Type B pancreatic cell (in vitro differentiated cells): ENCODE measurements around the gene PRDM15. TPM values are rescaled to one million over a fixed set of nuclear protein-coding genes. Genes with fewer than 3 reads are reported as not detected.

Experiments used
- DNase-seq: peaks from one replicate; pipeline ENCODE4 v3.0.0; 2021; ENCODE audit warnings: mixed read lengths; ENCODE audit not compliant: unreplicated experiment; ENCODE audit errors: extremely low spot score
- H3K27ac Mint-ChIP-seq: 2 replicates; pipeline ENCODE4 v1.8.0; 2021; ENCODE audit warnings: mild to moderate bottlenecking, mixed read lengths
- H3K27me3 Mint-ChIP-seq: 2 replicates; pipeline ENCODE4 v1.8.0; 2021; ENCODE audit warnings: mixed read lengths
- H3K36me3 Mint-ChIP-seq: 2 replicates; pipeline ENCODE4 v1.8.0; 2021; ENCODE audit warnings: mixed read lengths
- H3K4me1 Mint-ChIP-seq: one replicate; pipeline ENCODE4 v1.8.0; 2021; ENCODE audit warnings: mixed read lengths; ENCODE audit not compliant: unreplicated experiment
- H3K4me3 Mint-ChIP-seq: 2 replicates; pipeline ENCODE4 v1.8.0; 2021; ENCODE audit warnings: mild to moderate bottlenecking, mixed read lengths
- H3K9me3 Mint-ChIP-seq: 2 replicates; pipeline ENCODE4 v1.8.0; 2021; ENCODE audit warnings: mixed read lengths
- total RNA-seq: library from RNA; stranded (reverse); gene quantifications from 2 replicates; pipeline ENCODE4 v1.2.1, GENCODE V29; 2021; ENCODE audit warnings: low replicate concordance
- TF ChIP-seq, protein P1 (sequence below): fragments of 200-600 bp; sonication (generic); conservative IDR thresholded peaks from 2 replicates; pipeline ENCODE4 v1.5.0; 2021; ENCODE audit warnings: antibody characterized with exemption, mild to moderate bottlenecking

The PRDM15 gene
- total RNA-seq, 1 donor from 2014 or later = 8.8 TPM

DNA sequence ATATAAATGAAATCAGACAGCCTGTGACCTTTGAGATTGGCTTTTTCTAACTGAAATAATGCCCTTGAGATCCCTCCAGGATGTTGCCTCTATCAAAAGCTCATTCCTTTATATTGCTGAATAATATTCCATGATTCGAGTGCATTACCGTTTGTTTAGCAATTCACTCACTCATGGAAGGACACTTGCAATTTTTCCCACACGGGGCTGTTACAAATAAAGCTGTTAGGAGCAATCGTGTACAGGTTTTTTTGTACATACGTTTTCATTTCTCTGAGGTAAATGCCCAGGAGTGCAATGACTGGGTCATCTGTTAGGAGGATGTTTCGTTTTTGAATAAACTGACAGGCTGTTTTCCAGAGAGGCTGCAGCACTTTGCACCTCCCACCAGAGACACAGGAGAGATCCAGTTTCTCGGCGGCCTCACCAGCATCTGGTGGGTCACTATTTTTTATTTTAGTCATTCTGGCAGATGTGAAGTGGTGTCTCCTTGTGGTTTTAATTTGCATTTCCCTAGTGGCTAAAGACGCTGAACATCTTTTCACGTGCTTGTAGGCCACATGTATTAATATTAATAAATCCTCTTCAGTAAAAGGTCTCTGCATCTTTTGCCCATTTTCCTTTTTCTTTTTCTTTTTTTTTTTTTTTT lies 11.0 kb downstream of the PRDM15 start:
- TF ChIP-seq, protein P1, sequence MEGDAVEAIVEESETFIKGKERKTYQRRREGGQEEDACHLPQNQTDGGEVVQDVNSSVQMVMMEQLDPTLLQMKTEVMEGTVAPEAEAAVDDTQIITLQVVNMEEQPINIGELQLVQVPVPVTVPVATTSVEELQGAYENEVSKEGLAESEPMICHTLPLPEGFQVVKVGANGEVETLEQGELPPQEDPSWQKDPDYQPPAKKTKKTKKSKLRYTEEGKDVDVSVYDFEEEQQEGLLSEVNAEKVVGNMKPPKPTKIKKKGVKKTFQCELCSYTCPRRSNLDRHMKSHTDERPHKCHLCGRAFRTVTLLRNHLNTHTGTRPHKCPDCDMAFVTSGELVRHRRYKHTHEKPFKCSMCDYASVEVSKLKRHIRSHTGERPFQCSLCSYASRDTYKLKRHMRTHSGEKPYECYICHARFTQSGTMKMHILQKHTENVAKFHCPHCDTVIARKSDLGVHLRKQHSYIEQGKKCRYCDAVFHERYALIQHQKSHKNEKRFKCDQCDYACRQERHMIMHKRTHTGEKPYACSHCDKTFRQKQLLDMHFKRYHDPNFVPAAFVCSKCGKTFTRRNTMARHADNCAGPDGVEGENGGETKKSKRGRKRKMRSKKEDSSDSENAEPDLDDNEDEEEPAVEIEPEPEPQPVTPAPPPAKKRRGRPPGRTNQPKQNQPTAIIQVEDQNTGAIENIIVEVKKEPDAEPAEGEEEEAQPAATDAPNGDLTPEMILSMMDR = no peak
- Mint-ChIP-seq H3K9me3 (no peaks in the 10 kb centered on the region), H3K27ac (no peak overlapping the region), H3K27me3 (no peaks in the 10 kb centered on the region), H3K4me3 (no peak overlapping the region), H3K4me1 (peaks cover 5% of the 10 kb centered on the region), H3K36me3 (peaks cover 11% of the 10 kb centered on the region)
- DNase-seq = no peak

GRCh38 chr21:41867313-41867712 lies 11.8 kb downstream of the PRDM15 start:
- TF ChIP-seq, protein P1 = no peak
- Mint-ChIP-seq H3K27ac (no peak overlapping the region), H3K4me3 (no peak overlapping the region), H3K4me1 (peaks cover 5% of the 10 kb centered on the region), H3K9me3 (no peaks in the 10 kb centered on the region), H3K27me3 (no peaks in the 10 kb centered on the region), H3K36me3 (peaks cover 8% of the 10 kb centered on the region)
- no peak for DNase-seq

DNA sequence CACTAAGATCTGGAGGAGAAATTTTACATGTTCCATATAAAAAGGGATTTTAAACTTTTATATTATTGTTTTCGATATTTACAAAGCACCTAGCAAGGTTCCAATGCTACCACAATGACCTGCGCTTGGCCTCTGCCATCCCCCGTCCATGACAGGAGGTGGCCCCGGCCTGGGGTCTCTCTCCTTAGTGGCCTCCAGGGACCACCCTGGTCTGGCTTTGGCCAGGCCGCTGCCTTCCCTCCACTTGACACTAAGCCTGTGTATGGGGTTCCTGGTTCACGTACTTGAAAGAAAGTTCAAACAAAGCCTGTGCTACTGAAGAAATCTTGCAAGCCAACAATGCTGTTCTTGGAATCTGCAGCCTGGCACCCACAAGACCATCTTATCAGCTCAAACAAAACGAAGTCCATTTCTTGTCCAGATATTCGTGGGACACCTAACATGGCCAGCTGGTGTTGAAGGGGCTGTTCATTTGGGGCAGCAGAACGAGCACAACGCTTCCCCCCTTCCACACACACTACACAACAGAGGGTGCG lies 12.8 kb downstream of the PRDM15 start:
- DNase-seq = no peak
- no peaks in the 10 kb centered on the region for H3K9me3 Mint-ChIP-seq
- no peak overlapping the region for H3K27ac Mint-ChIP-seq
- H3K36me3 Mint-ChIP-seq = peaks cover 6% of the 10 kb centered on the region
- TF ChIP-seq, protein P1 = no peak
- peaks cover 8% of the 10 kb centered on the region for H3K4me1 Mint-ChIP-seq
- no peak overlapping the region for H3K4me3 Mint-ChIP-seq
- no peaks in the 10 kb centered on the region for H3K27me3 Mint-ChIP-seq

DNA sequence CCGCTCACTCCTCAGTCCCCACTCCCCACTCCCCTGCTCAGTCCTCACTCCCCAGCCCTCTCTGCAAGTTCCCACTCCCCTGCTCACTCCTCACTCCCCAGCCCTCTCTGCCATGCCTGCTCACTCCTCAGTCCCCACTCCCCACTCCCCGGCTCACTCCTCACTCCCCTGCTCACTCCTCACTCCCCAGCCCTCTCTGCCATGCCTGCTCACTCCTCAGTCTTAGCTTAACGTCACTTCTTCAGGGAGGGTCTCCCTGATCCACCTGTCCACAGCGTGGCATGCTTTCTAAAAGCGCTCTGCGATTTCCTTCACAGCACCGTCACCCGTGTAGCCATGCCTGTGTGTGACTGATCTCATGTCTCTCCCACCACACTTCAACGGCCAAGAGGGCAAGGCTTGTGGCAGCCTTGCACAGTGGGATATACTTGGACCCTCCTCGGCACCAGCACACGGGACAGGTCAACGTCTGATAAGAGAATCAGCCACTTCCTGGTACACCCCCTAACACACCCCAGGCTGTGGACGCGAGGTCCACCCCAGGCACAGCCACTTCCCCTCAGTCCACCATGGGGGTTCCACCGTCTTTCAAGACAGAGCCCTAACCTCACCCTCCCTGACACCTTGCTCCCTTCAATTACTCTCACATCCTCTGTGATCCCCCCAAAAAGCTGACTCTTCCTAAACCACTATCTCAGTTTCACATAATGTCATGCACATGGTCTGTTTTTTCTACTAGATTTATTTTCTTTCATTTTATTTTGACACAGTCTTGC lies 14.0 kb downstream of the PRDM15 start:
- Mint-ChIP-seq H3K9me3 (no peaks in the 10 kb centered on the region), H3K36me3 (peaks cover 6% of the 10 kb centered on the region), H3K27me3 (no peaks in the 10 kb centered on the region), H3K4me1 (peaks cover 9% of the 10 kb centered on the region), H3K4me3 (no peak overlapping the region), H3K27ac (no peak overlapping the region)
- DNase-seq = no peak
- TF ChIP-seq, protein P1 = no peak

- Mint-ChIP-seq H3K27me3 (no peaks in the 10 kb centered on the region), H3K4me1 (peaks cover 9% of the 10 kb centered on the region), H3K27ac (no peak overlapping the region), H3K4me3 (no peak overlapping the region), H3K9me3 (no peaks in the 10 kb centered on the region), H3K36me3 (peaks cover 3% of the 10 kb centered on the region)
- DNase-seq = no peak
- TF ChIP-seq, protein P1 = no peak
Observed at GRCh38 chr21:41864311-41865001, 14.7 kb downstream of the PRDM15 start.
